ENCODE measurements around the gene MUC2. TPM values are rescaled to one million over a fixed set of nuclear protein-coding genes. Genes with fewer than 3 reads are reported as not detected.

Gene MUC2
- total and polyA plus RNA-seq, 10 of the 15 experiments (the other 5 are each of a cell fraction or from before 2014, with no cell fraction given): 0.23 TPM; not detected in 9

DNA sequence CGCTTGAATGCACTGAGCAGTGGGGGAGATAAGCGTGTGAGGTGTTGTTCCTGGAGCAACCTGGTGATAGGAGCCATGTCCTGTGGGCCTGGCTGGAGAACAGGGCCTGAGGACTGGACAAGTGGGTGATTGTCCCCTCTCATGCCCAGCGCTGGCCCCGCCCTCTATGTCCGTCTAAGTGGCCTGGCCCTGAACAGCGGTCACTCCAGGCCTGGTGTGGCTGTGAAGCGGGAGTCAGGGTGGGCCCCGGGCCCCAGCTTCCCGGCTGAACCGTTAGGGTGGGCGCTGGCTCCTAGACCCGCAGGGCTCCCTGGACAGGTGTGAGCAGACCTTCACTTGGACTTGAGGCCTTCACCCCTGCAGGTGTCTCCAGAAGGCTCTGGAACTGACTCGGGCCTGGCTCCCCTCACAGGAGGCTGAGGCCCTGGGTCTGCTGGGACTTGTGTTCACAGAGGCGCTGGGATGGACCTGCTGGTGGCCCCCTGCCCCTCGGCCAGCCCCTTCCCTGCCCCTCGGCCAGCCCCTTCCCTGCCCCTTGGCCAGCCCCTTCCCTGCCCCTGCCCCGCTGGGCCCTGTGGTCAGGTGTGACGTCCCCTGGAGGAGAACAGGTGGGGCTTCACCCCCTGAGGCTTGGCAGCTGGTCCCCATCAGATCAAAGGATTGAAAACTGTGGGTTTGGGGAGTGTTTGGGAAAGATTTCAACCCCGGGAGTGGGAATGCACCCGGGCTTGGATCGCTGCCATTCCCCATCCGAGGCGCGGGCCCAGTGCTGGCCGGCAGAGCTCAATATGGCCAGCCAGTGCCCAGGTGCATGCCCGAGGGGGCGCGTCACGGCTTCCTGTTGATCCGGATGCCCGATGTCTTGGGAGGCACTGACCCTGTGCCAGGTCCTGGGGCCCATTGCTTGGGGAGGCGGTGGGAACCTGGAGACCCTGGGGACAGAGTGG lies 34.9 kb upstream of the MUC2 start:
- Histone ChIP-seq H3K4me1 (ENCODE audit: control insufficient read depth, insufficient read depth, low read length) (no peaks in the 10 kb centered on the region), H2AFZ (ENCODE audit: control insufficient read depth, low read depth, low read length) (no peak overlapping the region), H3K9ac (ENCODE audit: control insufficient read depth, insufficient read depth, low read length) (no peak overlapping the region), H3K4me2 (ENCODE audit: control insufficient read depth, insufficient read depth) (no peak overlapping the region), H3K79me2 (ENCODE audit: control insufficient read depth, insufficient read depth, low read length) (no peaks in the 10 kb centered on the region), H3K27me3 (replicated peaks in 1 of 2; ENCODE audit: control insufficient read depth in 2 of 2, insufficient read depth in 2 of 2, low read length in 1 of 2) (no peaks in the 10 kb centered on the region), H3K9me3 (replicated peaks; ENCODE audit: control insufficient read depth, insufficient read depth, low read length) (no peaks in the 10 kb centered on the region), H3K36me3 (ENCODE audit: control insufficient read depth in 2 of 2, insufficient read depth in 2 of 2, low read length in 1 of 2) (no peaks in the 10 kb centered on the region), H3K27ac (ENCODE audit: control insufficient read depth, insufficient read depth) (no peak overlapping the region), H3K4me3 (no peak overlapping the region), H4K20me1 (ENCODE audit: control insufficient read depth, insufficient read depth) (no peaks in the 10 kb centered on the region)
- no peak for FAIRE-seq
- ChIA-PET SMC1A (ENCODE audit: uncharacterized antibody, unreplicated experiment) (no interaction called here), POLR2A (no interaction called here), RAD21 (ENCODE audit: unreplicated experiment) (no interaction called here), CTCF (no interaction called here)
- TF ChIP-seq, protein P1, sequence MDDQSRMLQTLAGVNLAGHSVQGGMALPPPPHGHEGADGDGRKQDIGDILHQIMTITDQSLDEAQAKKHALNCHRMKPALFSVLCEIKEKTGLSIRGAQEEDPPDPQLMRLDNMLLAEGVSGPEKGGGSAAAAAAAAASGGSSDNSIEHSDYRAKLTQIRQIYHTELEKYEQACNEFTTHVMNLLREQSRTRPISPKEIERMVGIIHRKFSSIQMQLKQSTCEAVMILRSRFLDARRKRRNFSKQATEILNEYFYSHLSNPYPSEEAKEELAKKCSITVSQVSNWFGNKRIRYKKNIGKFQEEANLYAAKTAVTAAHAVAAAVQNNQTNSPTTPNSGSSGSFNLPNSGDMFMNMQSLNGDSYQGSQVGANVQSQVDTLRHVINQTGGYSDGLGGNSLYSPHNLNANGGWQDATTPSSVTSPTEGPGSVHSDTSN (IDR thresholded peaks at IDR 0.05; ENCODE audit: insufficient replicate concordance, low read depth, low read length): no peak
- TF ChIP-seq, protein P2, sequence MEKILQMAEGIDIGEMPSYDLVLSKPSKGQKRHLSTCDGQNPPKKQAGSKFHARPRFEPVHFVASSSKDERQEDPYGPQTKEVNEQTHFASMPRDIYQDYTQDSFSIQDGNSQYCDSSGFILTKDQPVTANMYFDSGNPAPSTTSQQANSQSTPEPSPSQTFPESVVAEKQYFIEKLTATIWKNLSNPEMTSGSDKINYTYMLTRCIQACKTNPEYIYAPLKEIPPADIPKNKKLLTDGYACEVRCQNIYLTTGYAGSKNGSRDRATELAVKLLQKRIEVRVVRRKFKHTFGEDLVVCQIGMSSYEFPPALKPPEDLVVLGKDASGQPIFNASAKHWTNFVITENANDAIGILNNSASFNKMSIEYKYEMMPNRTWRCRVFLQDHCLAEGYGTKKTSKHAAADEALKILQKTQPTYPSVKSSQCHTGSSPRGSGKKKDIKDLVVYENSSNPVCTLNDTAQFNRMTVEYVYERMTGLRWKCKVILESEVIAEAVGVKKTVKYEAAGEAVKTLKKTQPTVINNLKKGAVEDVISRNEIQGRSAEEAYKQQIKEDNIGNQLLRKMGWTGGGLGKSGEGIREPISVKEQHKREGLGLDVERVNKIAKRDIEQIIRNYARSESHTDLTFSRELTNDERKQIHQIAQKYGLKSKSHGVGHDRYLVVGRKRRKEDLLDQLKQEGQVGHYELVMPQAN (conservative IDR thresholded peaks at IDR 0.05): no peak
- no peak for TF ChIP-seq IRF4 (IDR thresholded peaks at IDR 0.05; ENCODE audit: low read depth, low read length)
- TF ChIP-seq HDGF (IDR thresholded peaks at IDR 0.05): no peak
- no peak for TF ChIP-seq RAD21 (IDR thresholded peaks at IDR 0.05; ENCODE audit: insufficient read depth, low read depth, low read length)
- TF ChIP-seq ZSCAN29 (IDR thresholded peaks at IDR 0.05): no peak
- no peak for TF ChIP-seq TCF7 (IDR thresholded peaks at IDR 0.05; ENCODE audit: borderline replicate concordance)
- TF ChIP-seq DPF2 (IDR thresholded peaks at IDR 0.05): no peak
- no peak for TF ChIP-seq PAX5 (IDR thresholded peaks at IDR 0.05; ENCODE audit: borderline replicate concordance, low read depth, low read length)
- no peak for TF ChIP-seq SIN3A (IDR thresholded peaks at IDR 0.05; ENCODE audit: low read depth, low read length)
- no peak for TF ChIP-seq MTA2 (IDR thresholded peaks at IDR 0.05; ENCODE audit: low read depth)
- no peak for TF ChIP-seq MYC (IDR thresholded peaks at IDR 0.05; ENCODE audit: insufficient read depth, insufficient read length, insufficient replicate concordance, low read length, severe bottlenecking)
- TF ChIP-seq CHD1 (IDR thresholded peaks at IDR 0.05; ENCODE audit: low read depth, low read length): no peak
- TF ChIP-seq, protein P3, sequence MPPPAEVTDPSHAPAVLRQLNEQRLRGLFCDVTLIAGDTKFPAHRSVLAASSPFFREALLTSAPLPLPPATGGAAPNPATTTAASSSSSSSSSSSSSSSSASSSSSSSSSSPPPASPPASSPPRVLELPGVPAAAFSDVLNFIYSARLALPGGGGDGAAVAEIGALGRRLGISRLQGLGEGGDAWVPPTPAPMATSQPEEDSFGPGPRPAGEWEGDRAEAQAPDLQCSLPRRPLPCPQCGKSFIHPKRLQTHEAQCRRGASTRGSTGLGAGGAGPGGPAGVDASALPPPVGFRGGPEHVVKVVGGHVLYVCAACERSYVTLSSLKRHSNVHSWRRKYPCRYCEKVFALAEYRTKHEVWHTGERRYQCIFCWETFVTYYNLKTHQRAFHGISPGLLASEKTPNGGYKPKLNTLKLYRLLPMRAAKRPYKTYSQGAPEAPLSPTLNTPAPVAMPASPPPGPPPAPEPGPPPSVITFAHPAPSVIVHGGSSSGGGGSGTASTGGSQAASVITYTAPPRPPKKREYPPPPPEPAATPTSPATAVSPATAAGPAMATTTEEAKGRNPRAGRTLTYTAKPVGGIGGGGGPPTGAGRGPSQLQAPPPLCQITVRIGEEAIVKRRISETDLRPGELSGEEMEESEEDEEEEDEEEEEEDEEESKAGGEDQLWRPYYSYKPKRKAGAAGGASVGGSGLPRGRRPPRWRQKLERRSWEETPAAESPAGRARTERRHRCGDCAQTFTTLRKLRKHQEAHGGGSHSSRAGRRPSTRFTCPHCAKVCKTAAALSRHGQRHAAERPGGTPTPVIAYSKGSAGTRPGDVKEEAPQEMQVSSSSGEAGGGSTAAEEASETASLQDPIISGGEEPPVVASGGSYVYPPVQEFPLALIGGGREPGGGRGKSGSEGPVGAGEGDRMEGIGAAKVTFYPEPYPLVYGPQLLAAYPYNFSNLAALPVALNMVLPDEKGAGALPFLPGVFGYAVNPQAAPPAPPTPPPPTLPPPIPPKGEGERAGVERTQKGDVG (CRISPR knock-in tag; IDR thresholded peaks at IDR 0.05): no peak
- WGBS (ENCODE audit: insufficient coverage, insufficient replicate concordance, low lambda C conversion rate, missing lambda C conversion rate): 52% methylated on average over 28 of the region's 32 CpGs
- intact Hi-C loops (cut with micrococcal nuclease; ENCODE audit: unreplicated experiment) (no loop called here), in situ Hi-C loops (cut with MboI) (no loop called here)
- no peak for DNase-seq (ENCODE audit: low read depth, low spot score)
- no peak for ATAC-seq
- BruUV-seq (replicated peaks): no TSS peak
